ENCODE data around the gene TCF20.

Gene TCF20

DNA sequence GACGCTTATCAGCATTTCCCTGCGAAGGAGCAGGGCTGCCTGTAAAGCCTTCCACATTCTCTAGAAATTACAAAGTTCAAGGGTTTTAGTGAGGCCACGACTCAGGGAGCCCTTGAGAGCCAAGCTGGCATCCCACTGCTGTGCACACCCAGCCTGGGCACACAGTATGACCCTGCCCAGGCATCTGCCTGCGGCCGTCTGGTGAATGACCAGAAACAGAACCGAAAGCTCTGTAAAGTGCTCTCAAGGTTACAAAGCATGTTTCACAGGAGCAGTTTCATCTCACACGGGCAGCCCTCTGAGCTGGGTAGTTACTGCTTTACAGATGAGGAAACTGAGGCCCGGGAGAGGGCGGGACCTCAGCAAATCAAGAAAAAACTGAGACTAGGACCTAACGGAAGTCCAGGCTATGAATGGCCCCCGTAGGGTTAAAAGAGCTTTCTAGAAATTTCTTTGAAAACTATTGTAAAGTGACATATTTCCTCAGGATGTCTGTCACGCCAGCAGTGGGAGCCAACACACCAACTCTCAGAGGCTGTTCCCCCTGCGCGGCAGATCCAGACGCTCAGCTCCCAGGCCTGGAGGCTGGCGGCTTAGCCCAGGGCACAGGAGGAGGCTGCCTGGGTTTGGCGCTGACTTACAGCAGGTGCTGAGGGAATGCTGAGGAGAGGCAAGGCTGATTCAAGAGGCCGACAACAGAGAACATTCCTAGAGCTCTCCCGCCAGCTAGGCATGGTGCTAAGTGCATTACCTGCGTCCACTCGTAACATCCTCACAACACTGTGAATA lies 7.7 kb upstream of the TCF20 start:
- TF ChIP-seq, protein P1, sequence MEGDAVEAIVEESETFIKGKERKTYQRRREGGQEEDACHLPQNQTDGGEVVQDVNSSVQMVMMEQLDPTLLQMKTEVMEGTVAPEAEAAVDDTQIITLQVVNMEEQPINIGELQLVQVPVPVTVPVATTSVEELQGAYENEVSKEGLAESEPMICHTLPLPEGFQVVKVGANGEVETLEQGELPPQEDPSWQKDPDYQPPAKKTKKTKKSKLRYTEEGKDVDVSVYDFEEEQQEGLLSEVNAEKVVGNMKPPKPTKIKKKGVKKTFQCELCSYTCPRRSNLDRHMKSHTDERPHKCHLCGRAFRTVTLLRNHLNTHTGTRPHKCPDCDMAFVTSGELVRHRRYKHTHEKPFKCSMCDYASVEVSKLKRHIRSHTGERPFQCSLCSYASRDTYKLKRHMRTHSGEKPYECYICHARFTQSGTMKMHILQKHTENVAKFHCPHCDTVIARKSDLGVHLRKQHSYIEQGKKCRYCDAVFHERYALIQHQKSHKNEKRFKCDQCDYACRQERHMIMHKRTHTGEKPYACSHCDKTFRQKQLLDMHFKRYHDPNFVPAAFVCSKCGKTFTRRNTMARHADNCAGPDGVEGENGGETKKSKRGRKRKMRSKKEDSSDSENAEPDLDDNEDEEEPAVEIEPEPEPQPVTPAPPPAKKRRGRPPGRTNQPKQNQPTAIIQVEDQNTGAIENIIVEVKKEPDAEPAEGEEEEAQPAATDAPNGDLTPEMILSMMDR (IDR thresholded peaks at IDR 0.05) = no peak

- TF ChIP-seq, protein P1 (IDR thresholded peaks at IDR 0.05) = no peak
These were observed 6.8 kb upstream of the TCF20 start for GRCh38 chr22:42277232-42277753.

- TF ChIP-seq, protein P1 (IDR thresholded peaks at IDR 0.05) = no peak
These were observed 5.5 kb upstream of the TCF20 start for GRCh38 chr22:42275970-42276369.

DNA sequence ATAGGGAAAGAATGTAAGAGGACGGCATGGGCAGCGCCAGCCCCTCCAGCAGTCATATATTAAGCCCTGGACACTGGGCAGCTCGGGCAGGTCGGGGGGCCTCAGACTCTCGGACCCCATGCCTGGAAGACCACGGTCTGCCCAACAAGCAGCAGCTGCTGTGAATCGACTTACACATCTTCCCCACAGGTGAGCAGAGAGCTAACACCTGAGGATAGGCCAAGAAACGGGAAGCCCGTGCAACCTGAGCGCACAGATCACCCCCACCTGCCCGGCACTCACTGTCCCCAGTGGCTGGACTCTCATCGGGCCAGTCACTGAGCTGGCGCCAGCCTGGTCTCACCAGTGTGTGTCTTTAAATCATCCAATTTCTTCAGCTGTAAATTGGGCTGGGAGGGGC lies 4.7 kb upstream of the TCF20 start:
- TF ChIP-seq, protein P1 (IDR thresholded peaks at IDR 0.05) = no peak

GRCh38 chr22:42273855-42274451 lies 3.5 kb upstream of the TCF20 start:
- TF ChIP-seq, protein P1 (IDR thresholded peaks at IDR 0.05) = no peak

- TF ChIP-seq, protein P1 (IDR thresholded peaks at IDR 0.05) = no peak
These were observed 2.1 kb upstream of the TCF20 start for GRCh38 chr22:42272431-42272999.

DNA sequence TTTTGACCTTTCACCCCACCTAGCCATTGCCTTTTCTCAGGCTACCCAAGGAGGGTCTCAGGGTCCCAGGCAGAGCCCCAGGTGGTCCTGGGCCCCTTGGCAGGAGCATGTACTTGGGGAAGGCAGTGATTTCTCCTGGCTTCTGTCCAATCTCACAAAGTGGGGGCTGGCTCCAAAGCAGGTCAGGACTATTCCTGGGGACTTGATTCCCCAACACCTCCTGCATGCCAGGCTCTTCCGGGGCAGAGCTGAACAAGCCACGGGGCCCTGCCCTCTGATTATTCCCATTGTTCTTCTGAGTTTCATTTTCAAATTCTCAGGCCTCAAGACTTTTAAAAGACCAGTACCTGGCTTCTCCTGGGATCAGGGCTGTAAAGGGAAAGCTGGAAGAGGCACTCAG lies 1.5 kb upstream of the TCF20 start:
- TF ChIP-seq, protein P1 (IDR thresholded peaks at IDR 0.05) = no peak

All from LNCAP (cell line).